ENCODE measurements around the gene AFTPH. TPM values are rescaled to one million over a fixed set of nuclear protein-coding genes. Genes with fewer than 3 reads are reported as not detected.
A peak's percentile ranks its signal among the peaks of the same experiment; 100 is the strongest.

The AFTPH gene
- total RNA-seq, 1 donor = 38.7 TPM

DNA sequence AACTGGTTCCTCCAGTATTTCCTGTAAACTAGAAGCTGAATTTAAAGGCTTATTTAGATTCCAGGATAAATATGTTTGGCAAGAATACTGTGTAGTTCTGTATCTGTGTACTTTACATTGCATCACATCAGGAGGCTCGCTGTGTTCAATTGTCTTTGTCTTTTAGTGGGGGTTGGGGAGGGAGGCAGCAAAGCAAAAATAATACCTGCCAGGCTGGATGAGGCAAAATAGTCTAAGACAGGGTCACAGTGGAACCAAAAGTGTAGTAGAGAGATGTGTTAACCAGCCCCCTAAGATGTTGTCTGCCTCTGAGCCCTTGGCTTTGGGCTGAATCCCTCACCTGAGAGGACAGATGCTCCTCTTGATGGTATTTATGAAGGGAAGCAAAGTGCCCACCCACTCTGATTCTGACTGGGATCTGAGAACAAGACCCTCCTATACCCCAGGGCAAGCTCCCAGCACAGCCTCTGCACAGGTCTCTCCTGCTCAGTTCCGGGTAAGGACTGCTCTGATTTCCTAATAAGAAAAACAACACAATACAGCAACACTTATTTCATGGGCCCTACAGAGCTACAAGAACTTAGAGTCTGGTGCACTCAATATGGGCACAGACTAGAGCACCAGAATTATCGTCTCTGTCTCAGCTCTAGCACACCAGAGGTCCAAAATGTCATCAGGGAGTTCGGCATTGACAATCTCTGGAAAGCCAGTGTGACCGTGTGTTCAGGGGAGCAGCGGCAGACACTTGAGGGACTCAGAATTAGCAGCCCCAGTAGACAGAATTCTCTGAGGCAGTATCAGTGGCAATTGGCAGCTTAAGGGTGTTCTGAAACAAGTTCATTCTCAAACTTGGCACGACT lies 7.2 kb upstream of the AFTPH start:
- Histone ChIP-seq H3K9me3 (ENCODE audit: low read depth, low read length) (no peaks in the 10 kb centered on the region), H2AFZ (ENCODE audit: low read length) (no peak overlapping the region), H3K27me3 (ENCODE audit: insufficient read depth, low read length) (peaks cover 54% of the 10 kb centered on the region), H3K36me3 (ENCODE audit: insufficient read depth, low read length) (no peaks in the 10 kb centered on the region), H4K20me1 (ENCODE audit: insufficient read depth, low read length) (no peaks in the 10 kb centered on the region), H3K27ac (ENCODE audit: low read depth, low read length) (no peak overlapping the region), H3K4me3 (ENCODE audit: insufficient read depth, low read length) (no peak overlapping the region), H3K4me1 (ENCODE audit: insufficient read depth, low read length) (no peaks in the 10 kb centered on the region), H3K4me2 (ENCODE audit: insufficient read depth, low read length) (no peak overlapping the region), H3K79me2 (ENCODE audit: insufficient read depth, low read length) (no peaks in the 10 kb centered on the region)
- TF ChIP-seq, protein P1, sequence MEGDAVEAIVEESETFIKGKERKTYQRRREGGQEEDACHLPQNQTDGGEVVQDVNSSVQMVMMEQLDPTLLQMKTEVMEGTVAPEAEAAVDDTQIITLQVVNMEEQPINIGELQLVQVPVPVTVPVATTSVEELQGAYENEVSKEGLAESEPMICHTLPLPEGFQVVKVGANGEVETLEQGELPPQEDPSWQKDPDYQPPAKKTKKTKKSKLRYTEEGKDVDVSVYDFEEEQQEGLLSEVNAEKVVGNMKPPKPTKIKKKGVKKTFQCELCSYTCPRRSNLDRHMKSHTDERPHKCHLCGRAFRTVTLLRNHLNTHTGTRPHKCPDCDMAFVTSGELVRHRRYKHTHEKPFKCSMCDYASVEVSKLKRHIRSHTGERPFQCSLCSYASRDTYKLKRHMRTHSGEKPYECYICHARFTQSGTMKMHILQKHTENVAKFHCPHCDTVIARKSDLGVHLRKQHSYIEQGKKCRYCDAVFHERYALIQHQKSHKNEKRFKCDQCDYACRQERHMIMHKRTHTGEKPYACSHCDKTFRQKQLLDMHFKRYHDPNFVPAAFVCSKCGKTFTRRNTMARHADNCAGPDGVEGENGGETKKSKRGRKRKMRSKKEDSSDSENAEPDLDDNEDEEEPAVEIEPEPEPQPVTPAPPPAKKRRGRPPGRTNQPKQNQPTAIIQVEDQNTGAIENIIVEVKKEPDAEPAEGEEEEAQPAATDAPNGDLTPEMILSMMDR (IDR thresholded peaks at IDR 0.05; ENCODE audit: extremely low read depth, low read depth, low read length) = no peak
- DNase-seq (ENCODE audit: insufficient read length, low spot score, missing footprints) = no peak

GRCh38 chr2:64517511-64517884 lies 6.6 kb upstream of the AFTPH start:
- no peak overlapping the region for H3K27ac ChIP-seq (ENCODE audit: low read depth, low read length)
- H3K79me2 ChIP-seq (ENCODE audit: insufficient read depth, low read length) = no peaks in the 10 kb centered on the region
- no peak overlapping the region for H2AFZ ChIP-seq (ENCODE audit: low read length)
- no peaks in the 10 kb centered on the region for H3K36me3 ChIP-seq (ENCODE audit: insufficient read depth, low read length)
- H3K4me2 ChIP-seq (ENCODE audit: insufficient read depth, low read length) = no peak overlapping the region
- no peak overlapping the region for H3K4me3 ChIP-seq (ENCODE audit: insufficient read depth, low read length)
- no peak for DNase-seq (ENCODE audit: insufficient read length, low spot score, missing footprints)
- no peaks in the 10 kb centered on the region for H3K9me3 ChIP-seq (ENCODE audit: low read depth, low read length)
- no peaks in the 10 kb centered on the region for H3K4me1 ChIP-seq (ENCODE audit: insufficient read depth, low read length)
- TF ChIP-seq, protein P1 (IDR thresholded peaks at IDR 0.05; ENCODE audit: extremely low read depth, low read depth, low read length) = no peak
- H4K20me1 ChIP-seq (ENCODE audit: insufficient read depth, low read length) = no peaks in the 10 kb centered on the region
- H3K27me3 ChIP-seq (ENCODE audit: insufficient read depth, low read length) = peaks cover 54% of the 10 kb centered on the region

DNA sequence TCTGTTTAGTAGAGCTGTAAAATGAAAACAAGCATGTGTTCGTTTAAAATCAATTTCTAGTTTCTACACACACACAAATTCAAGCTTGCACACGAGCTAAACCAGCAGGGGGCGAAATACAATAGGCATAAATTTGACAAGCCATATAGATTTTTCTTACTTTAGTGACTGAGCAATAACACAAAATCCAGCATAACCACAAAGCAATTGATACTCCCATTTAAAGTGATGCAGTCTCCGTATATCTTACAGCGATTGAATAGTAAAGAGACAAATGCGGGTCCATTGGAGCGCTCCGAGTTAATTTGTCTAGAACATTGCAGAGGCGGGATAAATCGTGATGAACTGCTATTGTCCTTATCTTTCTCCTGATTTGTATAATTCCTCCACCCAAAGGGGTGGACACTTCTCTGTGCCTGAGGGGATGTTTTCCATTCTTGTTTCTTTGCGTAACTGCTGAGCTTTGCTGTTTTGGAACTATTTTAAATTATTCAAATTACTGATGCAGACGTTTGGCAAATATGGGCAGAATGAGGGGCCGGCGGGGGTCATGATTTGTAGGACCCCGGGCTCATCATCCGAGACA lies 1.2 kb upstream of the AFTPH start:
- Histone ChIP-seq H3K4me1 (ENCODE audit: insufficient read depth, low read length) (no peaks in the 10 kb centered on the region), H4K20me1 (ENCODE audit: insufficient read depth, low read length) (peaks cover 10% of the 10 kb centered on the region), H3K27me3 (ENCODE audit: insufficient read depth, low read length) (peaks cover 18% of the 10 kb centered on the region), H3K36me3 (ENCODE audit: insufficient read depth, low read length) (no peaks in the 10 kb centered on the region), H3K27ac (ENCODE audit: low read depth, low read length) (peak overlapping the region; percentile 71), H3K79me2 (ENCODE audit: insufficient read depth, low read length) (peaks cover 40% of the 10 kb centered on the region), H3K4me2 (ENCODE audit: insufficient read depth, low read length) (peak overlapping the region; percentile 84), H3K9me3 (ENCODE audit: low read depth, low read length) (no peaks in the 10 kb centered on the region), H2AFZ (ENCODE audit: low read length) (peak overlapping the region; percentile 76), H3K4me3 (ENCODE audit: insufficient read depth, low read length) (peak overlapping the region; percentile 89)
- TF ChIP-seq, protein P1 (IDR thresholded peaks at IDR 0.05; ENCODE audit: extremely low read depth, low read depth, low read length) = peak; percentile 90
- peak; percentile 90 for DNase-seq (ENCODE audit: insufficient read length, low spot score, missing footprints)
